Measurements from ENCODE around the gene EMB. TPM values are rescaled to one million over a fixed set of nuclear protein-coding genes. Genes with fewer than 3 reads are reported as not detected.
"Not testable (repeated sequence)": the region's sequence is repeated elsewhere in the genome, so short reads cannot be mapped to it uniquely, and the experiment has no call there.

EMB gene, protein sequence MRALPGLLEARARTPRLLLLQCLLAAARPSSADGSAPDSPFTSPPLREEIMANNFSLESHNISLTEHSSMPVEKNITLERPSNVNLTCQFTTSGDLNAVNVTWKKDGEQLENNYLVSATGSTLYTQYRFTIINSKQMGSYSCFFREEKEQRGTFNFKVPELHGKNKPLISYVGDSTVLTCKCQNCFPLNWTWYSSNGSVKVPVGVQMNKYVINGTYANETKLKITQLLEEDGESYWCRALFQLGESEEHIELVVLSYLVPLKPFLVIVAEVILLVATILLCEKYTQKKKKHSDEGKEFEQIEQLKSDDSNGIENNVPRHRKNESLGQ
- total RNA-seq: 100 to 1,000 TPM in 1 of 2 donors, 10 to 100 TPM in 1; 93.9 to 102 TPM

- peaks cover 20% of the 10 kb centered on the region for H3K4me1 Mint-ChIP-seq
- peak within 1 kb of the TSS; percentile 85 for H3K4me3 Mint-ChIP-seq
- no peaks in the 10 kb centered on the region for H3K27me3 Mint-ChIP-seq
- peak within 1 kb of the TSS; percentile 96 for H3K27ac Mint-ChIP-seq
- H3K36me3 Mint-ChIP-seq (ENCODE audit: low read depth): peaks cover 40% of the 10 kb centered on the region
- ATAC-seq (replicated peaks): peak; percentile 77
- no peaks in the 10 kb centered on the region for H3K9me3 Mint-ChIP-seq
Observed at GRCh38 chr5:50440651-50441492, at the start of gene EMB. Gene EMB, minus strand, starts transcription at chr5:50441288. Its CDS starts 137 bp downstream, at chr5:50441151.

GRCh38 chr5:50489491-50489890 lies 48.4 kb upstream of the EMB start:
- peak overlapping the region; percentile 34 for H3K4me3 Mint-ChIP-seq
- ATAC-seq (replicated peaks); H3K27ac Mint-ChIP-seq; H3K27me3 Mint-ChIP-seq; H3K4me1 Mint-ChIP-seq; H3K36me3 Mint-ChIP-seq (ENCODE audit: low read depth): not testable (repeated sequence)
- peaks cover 20% of the 10 kb centered on the region for H3K9me3 Mint-ChIP-seq

DNA sequence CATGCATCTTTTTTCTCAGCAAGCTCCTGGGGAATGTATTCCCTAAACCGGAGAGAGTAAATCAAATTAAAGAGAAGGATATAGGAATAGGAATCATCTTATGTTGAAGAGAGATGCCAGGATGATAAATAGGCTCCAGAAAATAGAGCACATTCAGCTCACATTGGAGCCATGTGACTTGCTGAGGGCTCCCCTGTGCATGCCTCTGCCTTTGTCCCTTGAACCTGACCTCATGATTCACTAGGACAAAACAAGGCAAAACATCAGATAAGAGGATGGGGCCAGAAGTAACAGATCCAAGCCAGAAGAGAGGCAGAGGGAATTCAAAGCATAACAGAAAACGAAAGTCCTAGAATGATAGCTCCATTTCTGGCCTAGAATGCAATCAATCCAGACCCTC lies 37.7 kb upstream of the EMB start:
- H3K4me1 Mint-ChIP-seq: peaks cover 16% of the 10 kb centered on the region
- not testable (repeated sequence) for H3K27me3 Mint-ChIP-seq; H3K36me3 Mint-ChIP-seq (ENCODE audit: low read depth); H3K27ac Mint-ChIP-seq; H3K9me3 Mint-ChIP-seq; ATAC-seq (replicated peaks); H3K4me3 Mint-ChIP-seq

- no peaks in the 10 kb centered on the region for H3K27me3 Mint-ChIP-seq
- no peak overlapping the region for H3K4me3 Mint-ChIP-seq
- H3K27ac Mint-ChIP-seq: no peak overlapping the region
- peaks cover 16% of the 10 kb centered on the region for H3K4me1 Mint-ChIP-seq
- peaks cover 5% of the 10 kb centered on the region for H3K9me3 Mint-ChIP-seq
- ATAC-seq (replicated peaks): peak; percentile 19
- no peaks in the 10 kb centered on the region for H3K36me3 Mint-ChIP-seq (ENCODE audit: low read depth)
Observed at GRCh38 chr5:50476549-50476948, 35.5 kb upstream of the EMB start.

DNA sequence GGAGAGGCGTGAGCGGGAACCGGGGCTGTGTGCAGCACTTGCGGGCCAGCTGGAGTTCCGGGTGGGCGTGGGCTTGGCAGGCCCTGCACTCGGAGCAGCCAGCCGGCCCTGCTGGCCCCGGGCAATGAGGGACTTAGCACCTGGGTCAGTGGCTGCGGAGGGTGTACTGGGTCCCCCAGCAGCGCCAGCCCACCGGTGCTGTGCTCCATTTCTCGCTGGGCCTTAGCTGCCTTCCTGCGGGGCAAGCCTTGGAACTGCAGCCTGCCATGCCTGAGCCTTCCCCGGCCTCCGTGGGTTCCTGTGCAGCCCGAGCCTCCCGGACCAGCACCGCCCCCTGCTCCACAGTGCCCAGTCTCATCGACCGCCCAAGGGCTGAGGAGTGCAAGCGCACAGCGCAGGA lies 23.9 kb upstream of the EMB start:
- peaks cover 14% of the 10 kb centered on the region for H3K9me3 Mint-ChIP-seq
- H3K4me1 Mint-ChIP-seq; H3K36me3 Mint-ChIP-seq (ENCODE audit: low read depth); H3K4me3 Mint-ChIP-seq; H3K27ac Mint-ChIP-seq; H3K27me3 Mint-ChIP-seq; ATAC-seq (replicated peaks): not testable (repeated sequence)

GRCh38 chr5:50463726-50464125 lies 22.6 kb upstream of the EMB start:
- Mint-ChIP-seq H3K4me1 (peaks cover 5% of the 10 kb centered on the region), H3K27me3 (no peaks in the 10 kb centered on the region), H3K27ac (no peak overlapping the region), H3K36me3 (ENCODE audit: low read depth) (no peaks in the 10 kb centered on the region), H3K4me3 (no peak overlapping the region), H3K9me3 (peaks cover 13% of the 10 kb centered on the region)
- ATAC-seq (replicated peaks): no peak

- ATAC-seq (replicated peaks): no peak
Observed at GRCh38 chr5:50463047-50463446, 22.0 kb upstream of the EMB start.

DNA sequence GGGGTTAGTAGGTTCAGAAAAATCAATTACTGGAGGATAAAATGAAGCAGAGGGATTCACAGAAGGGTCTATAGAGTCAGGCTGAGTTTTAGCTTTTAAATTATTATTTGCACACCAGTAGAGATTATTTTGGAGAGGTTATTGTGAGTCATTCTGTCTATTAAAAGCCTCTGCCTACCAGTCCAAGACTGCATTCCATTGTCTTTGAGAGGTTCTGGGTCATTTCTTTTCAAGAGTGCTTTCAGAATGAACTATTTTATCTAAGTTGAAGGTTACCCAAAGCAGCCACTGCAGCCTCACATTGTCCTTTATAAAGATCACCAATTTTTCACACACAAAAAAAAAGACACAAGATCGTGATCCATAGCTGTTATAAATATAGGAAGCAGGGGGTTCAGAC lies 21.5 kb upstream of the EMB start:
- H3K4me1 Mint-ChIP-seq; H3K4me3 Mint-ChIP-seq; ATAC-seq (replicated peaks); H3K27ac Mint-ChIP-seq; H3K36me3 Mint-ChIP-seq (ENCODE audit: low read depth); H3K27me3 Mint-ChIP-seq: not testable (repeated sequence)
- H3K9me3 Mint-ChIP-seq: peaks cover 10% of the 10 kb centered on the region

More at GRCh38 chr5:50463047-50463446, 22.0 kb upstream of the EMB start:
- peaks cover 8% of the 10 kb centered on the region for H3K9me3 Mint-ChIP-seq
- no peak overlapping the region for H3K27ac Mint-ChIP-seq
- H3K4me3 Mint-ChIP-seq: no peak overlapping the region
- H3K36me3 Mint-ChIP-seq (ENCODE audit: low read depth): no peaks in the 10 kb centered on the region
- no peaks in the 10 kb centered on the region for H3K27me3 Mint-ChIP-seq
- H3K4me1 Mint-ChIP-seq: peaks cover 5% of the 10 kb centered on the region

- Mint-ChIP-seq H3K4me3 (peak overlapping the region; percentile 19), H3K9me3 (peaks cover 21% of the 10 kb centered on the region), H3K4me1 (peaks cover 12% of the 10 kb centered on the region)
- H3K36me3 Mint-ChIP-seq (ENCODE audit: low read depth); H3K27ac Mint-ChIP-seq; H3K27me3 Mint-ChIP-seq; ATAC-seq (replicated peaks): not testable (repeated sequence)
Observed at GRCh38 chr5:50458372-50458771, 17.3 kb upstream of the EMB start.

DNA sequence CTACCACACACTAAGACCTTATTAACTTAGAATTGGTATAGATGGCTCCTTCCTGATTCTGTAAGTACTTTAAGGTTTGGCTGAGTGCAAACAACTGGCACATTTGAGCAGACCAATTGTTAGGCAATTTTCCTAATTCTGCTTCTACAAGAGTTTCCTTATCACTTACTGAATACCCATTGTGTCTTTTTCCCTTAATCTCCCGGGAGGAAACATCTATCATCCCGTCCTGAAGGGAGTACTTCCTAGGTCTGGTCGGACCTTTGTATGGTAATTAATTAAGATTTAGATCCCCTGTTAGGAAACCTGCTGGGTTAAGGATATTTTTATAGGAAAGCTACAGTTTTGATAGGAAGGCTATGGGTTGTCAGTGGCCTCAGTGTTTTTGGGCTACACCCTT lies 8.2 kb upstream of the EMB start:
- H3K9me3 Mint-ChIP-seq; H3K4me3 Mint-ChIP-seq; ATAC-seq (replicated peaks); H3K36me3 Mint-ChIP-seq (ENCODE audit: low read depth); H3K27me3 Mint-ChIP-seq: not testable (repeated sequence)
- Mint-ChIP-seq H3K27ac (peak overlapping the region; percentile 51), H3K4me1 (peaks cover 26% of the 10 kb centered on the region)

GRCh38 chr5:50447941-50448340 lies 6.9 kb upstream of the EMB start:
- Mint-ChIP-seq H3K27me3 (no peaks in the 10 kb centered on the region), H3K27ac (no peak overlapping the region), H3K4me3 (no peak overlapping the region), H3K4me1 (peaks cover 26% of the 10 kb centered on the region), H3K36me3 (ENCODE audit: low read depth) (no peaks in the 10 kb centered on the region), H3K9me3 (no peaks in the 10 kb centered on the region)
- no peak for ATAC-seq (replicated peaks)

DNA sequence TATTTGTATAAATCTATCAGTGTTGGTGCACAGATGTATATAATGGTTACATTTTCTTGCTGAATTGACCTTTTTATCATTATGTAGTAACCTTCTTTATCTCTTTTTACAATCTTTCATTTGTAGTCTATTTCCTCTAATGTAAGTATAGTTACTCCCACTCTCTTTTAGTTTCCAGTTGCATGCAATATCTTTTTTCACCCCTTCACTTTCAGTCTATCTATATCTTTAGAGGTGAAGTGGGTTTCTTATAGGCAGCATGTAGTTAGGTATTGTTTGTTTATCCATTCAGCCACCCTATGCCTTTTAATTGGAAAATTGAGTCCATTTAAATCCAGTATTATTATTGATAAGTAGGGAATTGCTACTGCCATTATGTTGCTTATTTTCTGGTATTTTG lies 6.1 kb upstream of the EMB start:
- Mint-ChIP-seq H3K4me1 (peaks cover 31% of the 10 kb centered on the region), H3K36me3 (ENCODE audit: low read depth) (no peaks in the 10 kb centered on the region), H3K9me3 (no peaks in the 10 kb centered on the region), H3K27ac (no peak overlapping the region), H3K27me3 (no peaks in the 10 kb centered on the region), H3K4me3 (no peak overlapping the region)
- ATAC-seq (replicated peaks): no peak

DNA sequence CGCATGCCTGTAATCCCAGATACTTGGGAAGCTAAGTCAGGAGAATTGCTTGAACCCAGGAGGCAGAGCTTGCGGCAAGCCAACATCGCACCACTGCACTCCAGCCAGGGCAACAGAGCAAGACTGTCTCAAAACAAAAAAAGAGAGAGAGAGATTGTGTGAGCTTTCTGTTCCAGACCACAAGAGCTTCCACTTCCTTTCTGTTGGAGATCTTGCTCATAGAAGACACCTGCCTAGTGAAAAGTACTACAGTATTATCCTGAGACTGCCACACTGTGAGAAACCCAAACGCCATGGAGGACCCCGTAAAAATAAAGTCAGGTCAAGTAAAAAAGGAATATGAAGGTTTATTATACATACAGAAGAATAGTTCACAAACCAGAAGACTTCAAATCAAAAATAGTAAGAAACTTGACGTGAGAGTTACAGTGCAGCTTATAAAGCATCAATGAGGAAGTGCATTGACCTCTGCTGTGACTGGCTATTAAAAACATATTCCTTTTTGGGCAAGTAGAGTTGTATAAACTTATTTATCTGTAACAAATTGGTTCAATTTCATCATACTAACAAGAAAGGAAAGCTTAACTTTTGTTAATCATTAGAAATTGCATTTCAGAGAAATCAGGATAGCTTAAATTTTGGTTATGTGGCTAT lies 4.3 kb upstream of the EMB start:
- peak; percentile 47 for ATAC-seq (replicated peaks)
- H3K4me1 Mint-ChIP-seq: peaks cover 31% of the 10 kb centered on the region
- peak overlapping the region; percentile 47 for H3K27ac Mint-ChIP-seq
- H3K27me3 Mint-ChIP-seq: no peaks in the 10 kb centered on the region
- H3K36me3 Mint-ChIP-seq (ENCODE audit: low read depth): peaks cover 3% of the 10 kb centered on the region
- peak overlapping the region; percentile 65 for H3K4me3 Mint-ChIP-seq
- no peaks in the 10 kb centered on the region for H3K9me3 Mint-ChIP-seq

DNA sequence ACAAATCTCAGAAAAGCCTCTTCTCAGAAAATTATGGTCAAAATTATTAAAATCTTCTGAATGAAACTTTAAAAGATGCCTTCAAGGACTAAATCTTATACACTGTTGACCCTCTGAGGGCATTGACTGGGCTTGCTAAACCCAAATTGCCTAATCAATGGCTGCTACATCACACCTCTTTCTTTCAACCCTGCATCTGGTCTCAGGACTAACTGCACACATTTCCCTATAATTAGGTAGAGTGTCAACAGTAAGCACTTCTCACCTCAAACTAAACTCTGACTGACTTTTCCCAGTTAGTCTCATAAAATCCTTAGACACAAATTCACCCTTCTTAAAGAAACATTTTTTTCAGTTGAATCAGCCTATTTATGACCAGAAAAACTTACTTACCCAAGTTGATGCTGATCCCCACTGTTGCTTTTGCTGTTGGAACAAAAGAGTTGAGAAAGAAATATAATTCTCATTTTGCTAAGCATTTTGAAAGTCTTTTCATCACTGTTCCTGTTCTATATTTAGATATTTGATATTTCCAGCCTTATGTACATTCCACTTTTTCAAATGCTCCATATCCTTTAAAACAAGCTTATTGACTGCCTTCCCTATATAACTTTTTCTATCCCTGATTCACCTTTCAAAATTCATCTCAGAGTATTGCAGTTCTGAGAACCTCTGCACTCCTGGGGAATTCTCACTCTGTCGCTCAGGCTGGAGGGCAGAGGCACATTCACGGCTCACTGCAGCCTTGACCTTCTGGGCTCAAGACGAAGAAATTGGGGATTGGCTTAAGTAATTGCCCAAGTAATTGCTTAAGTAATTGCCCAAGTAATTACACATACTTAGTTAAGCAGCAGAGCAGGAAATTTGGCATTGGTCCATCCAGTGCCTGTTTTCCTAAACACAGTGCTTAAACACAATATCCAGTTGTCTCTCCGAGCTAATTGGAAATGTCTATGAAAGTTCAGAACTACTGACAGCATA lies 1.8 kb upstream of the EMB start:
- Mint-ChIP-seq H3K4me3 (peak overlapping the region; percentile 85), H3K4me1 (peaks cover 23% of the 10 kb centered on the region), H3K27ac (peak overlapping the region; percentile 32), H3K36me3 (ENCODE audit: low read depth) (peaks cover 25% of the 10 kb centered on the region)
- not testable (repeated sequence) for H3K27me3 Mint-ChIP-seq; H3K9me3 Mint-ChIP-seq; ATAC-seq (replicated peaks)

All from activated T-helper 17 cell treated with anti-CD3 and anti-CD28 coated beads, Interleukin-2, amount 50 U/mL, for 72 hours (primary cell).